ENCODE results near the gene NUDT16. TPM values are rescaled to one million over a fixed set of nuclear protein-coding genes. Genes with fewer than 3 reads are reported as not detected.

The NUDT16 gene
- total and polyA plus RNA-seq, 12 donors = 26.7 to 44.1 (median 38.5) TPM

DNA sequence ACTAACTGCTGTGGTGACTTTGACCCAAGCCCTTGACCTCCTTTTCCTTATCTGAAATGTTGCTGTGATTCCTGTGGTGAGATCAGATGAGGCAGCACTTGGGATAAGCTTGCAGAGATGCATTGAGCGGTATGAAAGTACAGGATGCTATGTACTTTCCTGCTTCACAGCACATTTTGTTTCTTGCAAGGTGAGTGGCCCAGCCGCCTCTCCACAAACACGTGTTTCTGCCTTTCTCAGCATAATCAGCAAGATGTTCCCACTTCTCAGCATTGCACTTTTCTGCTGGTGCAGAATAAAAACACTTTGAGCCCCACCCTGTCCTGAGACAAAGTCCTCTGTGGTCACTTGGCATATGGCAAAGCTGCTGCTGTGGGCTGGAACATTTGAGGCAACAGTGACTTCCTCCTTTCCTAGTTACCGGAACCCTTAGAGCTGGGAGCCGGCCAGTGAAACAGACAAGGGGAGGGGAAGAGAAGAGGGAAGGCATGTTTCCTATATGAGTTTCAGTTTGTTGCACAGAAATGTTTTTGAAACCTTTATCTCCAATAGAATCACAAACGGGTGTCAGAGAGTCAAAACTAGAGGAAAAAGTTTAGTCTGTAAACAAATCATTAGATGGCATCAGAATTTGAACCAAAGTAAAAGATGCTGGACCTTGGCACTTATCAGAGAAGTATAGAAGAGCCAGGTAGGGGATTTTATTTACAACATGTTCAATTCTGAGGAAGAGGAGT is 5.0 kb downstream of the NUDT16 start:
- Histone ChIP-seq H3K4me3 (no peak overlapping the region), H3K9me3 (no peaks in the 10 kb centered on the region), H3K27me3 (no peaks in the 10 kb centered on the region), H3K36me3 (peaks cover 0 to 33% (median 8%) of the 10 kb centered on the region in 9 donors), H3K27ac (peak overlapping the region; percentile 12 to 73 (median 58)), H3K4me1 (peaks cover 26 to 73% (median 51%) of the 10 kb centered on the region in 9 donors)
- TF ChIP-seq, protein P1, sequence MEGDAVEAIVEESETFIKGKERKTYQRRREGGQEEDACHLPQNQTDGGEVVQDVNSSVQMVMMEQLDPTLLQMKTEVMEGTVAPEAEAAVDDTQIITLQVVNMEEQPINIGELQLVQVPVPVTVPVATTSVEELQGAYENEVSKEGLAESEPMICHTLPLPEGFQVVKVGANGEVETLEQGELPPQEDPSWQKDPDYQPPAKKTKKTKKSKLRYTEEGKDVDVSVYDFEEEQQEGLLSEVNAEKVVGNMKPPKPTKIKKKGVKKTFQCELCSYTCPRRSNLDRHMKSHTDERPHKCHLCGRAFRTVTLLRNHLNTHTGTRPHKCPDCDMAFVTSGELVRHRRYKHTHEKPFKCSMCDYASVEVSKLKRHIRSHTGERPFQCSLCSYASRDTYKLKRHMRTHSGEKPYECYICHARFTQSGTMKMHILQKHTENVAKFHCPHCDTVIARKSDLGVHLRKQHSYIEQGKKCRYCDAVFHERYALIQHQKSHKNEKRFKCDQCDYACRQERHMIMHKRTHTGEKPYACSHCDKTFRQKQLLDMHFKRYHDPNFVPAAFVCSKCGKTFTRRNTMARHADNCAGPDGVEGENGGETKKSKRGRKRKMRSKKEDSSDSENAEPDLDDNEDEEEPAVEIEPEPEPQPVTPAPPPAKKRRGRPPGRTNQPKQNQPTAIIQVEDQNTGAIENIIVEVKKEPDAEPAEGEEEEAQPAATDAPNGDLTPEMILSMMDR (IDR thresholded peaks at IDR 0.05) = no peak
- ATAC-seq (peak; percentile 53 to 77 (median 70)), DNase-seq (peak; percentile 51 to 69)
- 31 to 49% methylated on average over 6 of the region's 6 CpGs for WGBS, 2 donors
- intact Hi-C loops (cut with DNase I) = loop anchor here in 4 of 10 donors (5.0 to 10.0 kb wide), 4 partner anchors 88 to 354 kb away; partner anchors contain the start of gene MRPL3 (in 2 of the 4)

DNA sequence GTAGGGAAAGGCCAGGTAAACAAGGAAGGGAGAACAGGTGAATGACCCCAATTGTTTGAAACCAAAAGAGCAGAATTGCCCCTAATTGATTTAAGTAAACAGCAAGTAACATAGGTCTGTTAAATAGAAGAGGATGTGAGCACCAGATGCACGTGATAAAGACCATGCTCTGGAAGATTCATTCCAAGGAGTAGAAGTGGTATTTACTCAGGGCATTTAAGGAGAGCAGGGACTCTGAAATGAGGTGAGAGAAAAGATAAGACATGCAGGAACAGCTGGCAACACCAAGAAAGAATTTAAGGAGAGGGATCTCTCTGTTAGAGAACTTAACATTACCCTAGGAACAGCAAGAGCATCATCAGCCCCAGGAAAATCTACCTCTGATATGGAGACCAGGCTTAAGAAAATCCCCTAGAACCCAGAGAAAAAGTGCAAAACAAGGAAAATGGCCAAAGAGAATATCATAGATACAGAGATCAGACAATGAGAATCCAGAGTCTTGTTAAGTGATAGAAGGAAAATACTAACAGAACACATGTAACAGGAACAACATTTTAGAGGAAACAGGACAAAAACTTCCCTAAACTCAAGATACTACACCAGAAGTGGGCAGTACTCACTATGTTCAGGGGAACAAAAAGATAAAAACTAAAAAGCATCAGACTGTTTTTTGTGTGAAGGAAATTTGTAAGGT is 6.4 kb downstream of the NUDT16 start:
- Histone ChIP-seq H3K27ac (peak overlapping the region in 7 of 10 donors; percentile 12 to 73 (median 62)), H3K27me3 (no peaks in the 10 kb centered on the region), H3K36me3 (peaks cover 0 to 33% (median 8%) of the 10 kb centered on the region in 9 donors), H3K9me3 (no peaks in the 10 kb centered on the region), H3K4me3 (no peak overlapping the region), H3K4me1 (peaks cover 19 to 64% (median 40%) of the 10 kb centered on the region in 9 donors)
- 58 to 62% methylated on average over 1 of the region's 1 CpG for WGBS, 2 donors
- ATAC-seq (no peak), DNase-seq (no peak)
- intact Hi-C loops (cut with DNase I) = loop anchor here in 4 of 10 donors (5.0 to 10.0 kb wide), 4 partner anchors 87 to 356 kb away; partner anchors contain the start of gene MRPL3 (in 2 of the 4)
- TF ChIP-seq, protein P1 (IDR thresholded peaks at IDR 0.05) = no peak

DNA sequence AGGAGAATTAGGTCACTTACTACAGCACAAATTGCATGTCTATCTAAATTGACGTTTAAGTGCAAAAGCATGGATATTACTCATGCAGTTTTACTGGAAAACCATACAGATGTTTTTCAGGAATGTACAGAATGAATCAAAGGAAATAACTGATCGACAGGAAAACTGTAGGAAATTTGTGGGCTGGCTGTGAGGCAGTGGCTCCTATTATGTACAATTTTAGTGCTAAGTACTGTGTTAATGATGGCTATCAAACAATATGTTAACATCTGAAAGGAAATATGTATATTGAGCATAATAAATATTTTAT is 6.9 kb downstream of the NUDT16 start:
- no peak for DNase-seq
- Histone ChIP-seq H3K9me3 (no peaks in the 10 kb centered on the region), H3K4me3 (no peak overlapping the region), H3K36me3 (peaks cover 0 to 28% (median 6%) of the 10 kb centered on the region in 9 donors), H3K27ac (peak overlapping the region in 2 of 10 donors; percentile 69 to 70), H3K4me1 (peaks cover 17 to 59% (median 38%) of the 10 kb centered on the region in 9 donors), H3K27me3 (no peaks in the 10 kb centered on the region)
- intact Hi-C loops (cut with DNase I) = loop anchor here in 4 of 10 donors (5.0 to 10.0 kb wide), 4 partner anchors 86 to 356 kb away; partner anchors contain the start of gene MRPL3 (in 2 of the 4)
- WGBS, 2 donors = 47 to 57% methylated on average over 2 of the region's 2 CpGs
- TF ChIP-seq, protein P1 (IDR thresholded peaks at IDR 0.05) = no peak
- no peak for ATAC-seq

DNA sequence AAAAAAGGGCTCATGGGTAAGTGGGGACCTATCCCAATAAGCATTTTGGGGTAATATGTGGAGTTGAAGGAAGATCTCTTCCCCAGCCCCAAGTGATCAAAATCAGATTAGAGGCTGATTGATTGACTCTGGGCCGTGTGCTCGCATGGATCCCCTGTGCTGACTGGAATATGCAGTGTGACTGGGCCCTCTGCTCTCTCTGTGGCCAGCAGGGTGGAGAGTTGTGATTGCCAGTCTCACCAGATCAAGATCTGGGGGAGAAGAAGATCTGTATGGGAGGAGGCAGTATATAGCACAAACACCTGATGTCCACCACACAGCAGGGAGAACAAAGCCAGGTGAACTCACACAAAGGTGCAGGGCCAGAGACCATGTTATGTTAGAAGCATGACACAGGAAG is 8.8 kb downstream of the NUDT16 start:
- 87 to 94% methylated on average over 2 of the region's 2 CpGs for WGBS, 2 donors
- Histone ChIP-seq H3K36me3 (peaks cover 0 to 10% (median 0%) of the 10 kb centered on the region in 9 donors), H3K9me3 (no peaks in the 10 kb centered on the region), H3K4me1 (peaks cover 17 to 43% (median 33%) of the 10 kb centered on the region in 9 donors), H3K27me3 (no peaks in the 10 kb centered on the region), H3K27ac (no peak overlapping the region), H3K4me3 (no peak overlapping the region)
- DNase-seq (no peak), ATAC-seq (no peak)
- intact Hi-C loops (cut with DNase I) = no loop called here
- TF ChIP-seq, protein P1 (IDR thresholded peaks at IDR 0.05) = no peak

Data from heart right ventricle (tissue), 16 donors.